Stimulated activated CD4-positive, alpha-beta T cell treated with anti-CD3 and anti-CD28 coated beads, Interleukin-12 subunit alpha, Interleukin-12 subunit beta, amount 100 ng/mL, for 4 hours (primary cell): Measurements from ENCODE around the gene CCNQ.

Experiments used
- DNase-seq: peaks from one replicate; pipeline ENCODE4 v3.0.0-alpha.2; 2020

CCNQ gene

GRCh38 chrX:153595387-153595786, 3.6 kb downstream of the CCNQ start:
- DNase-seq, result no peak

GRCh38 chrX:153593811-153594500, 5.0 kb downstream of the CCNQ start:
- no peak for DNase-seq

- DNase-seq, result no peak
Observed at GRCh38 chrX:153592966-153593688, 5.8 kb downstream of the CCNQ start.

- no peak for DNase-seq
Observed at GRCh38 chrX:153592091-153592833, 6.7 kb downstream of the CCNQ start.

GRCh38 chrX:153590961-153591956, 7.7 kb downstream of the CCNQ start:
- no peak for DNase-seq

GRCh38 chrX:153588782-153589446, 10.0 kb downstream of the CCNQ start:
- no peak for DNase-seq

- no peak for DNase-seq
Observed at GRCh38 chrX:153588021-153588781, 10.7 kb downstream of the CCNQ start.

- DNase-seq, result no peak
Observed at GRCh38 chrX:153587342-153587741, 11.6 kb downstream of the CCNQ start.

GRCh38 chrX:153585827-153586226, 13.1 kb downstream of the CCNQ start:
- no peak for DNase-seq

GRCh38 chrX:153583433-153583832, 15.5 kb downstream of the CCNQ start:
- no peak for DNase-seq

- DNase-seq, result peak; percentile 44
Observed at GRCh38 chrX:153582896-153583295, 16.0 kb downstream of the CCNQ start.

- DNase-seq, result no peak
Observed at GRCh38 chrX:153580700-153581386, 18.1 kb downstream of the CCNQ start.

GRCh38 chrX:153578889-153579288, 20.1 kb downstream of the CCNQ start:
- DNase-seq, result no peak

- no peak for DNase-seq
Observed at GRCh38 chrX:153578200-153578835, 20.6 kb downstream of the CCNQ start.

- DNase-seq, result no peak
Observed at GRCh38 chrX:153576961-153577360, 22.0 kb downstream of the CCNQ start.

GRCh38 chrX:153576239-153576870, 22.6 kb downstream of the CCNQ start:
- DNase-seq, result no peak

GRCh38 chrX:153573984-153574383, 25.0 kb downstream of the CCNQ start:
- DNase-seq, result no peak

- no peak for DNase-seq
Observed at GRCh38 chrX:153572601-153573000, 26.3 kb downstream of the CCNQ start.

GRCh38 chrX:153571534-153571908, 27.4 kb downstream of the CCNQ start:
- no peak for DNase-seq

GRCh38 chrX:153569475-153569874, 29.5 kb downstream of the CCNQ start:
- DNase-seq, result no peak
